IMR-90 (cell line): ENCODE data around the gene MPRIP. TPM values are rescaled to one million over a fixed set of nuclear protein-coding genes. Genes with fewer than 3 reads are reported as not detected.

Source experiments
- ATAC-seq: fragments of 200-7000 bp; cut with Tn5 transposase; 2 replicates; pipeline ENCODE4 v1.9.1; 2020; ENCODE audit warnings: low read depth, mild to moderate bottlenecking, moderate library complexity
- BruUV-seq: library from RNA; stranded (reverse); fragments of 400-500 nt; replicated peaks from 2 replicates; lab custom pipeline; 2021; lab: Mats Ljungman, UMichigan
- CTCF ChIA-PET: fragments of 300-600 bp; formaldehyde crosslinking; extraction: SDS; loops from one replicate; lab custom pipeline; 2021; ENCODE audit warnings: antibody characterized with exemption; lab: Yijun Ruan, JAX
- POLR2A ChIA-PET: fragments of 300-600 bp; sonication (Branson Sonifier 250); formaldehyde crosslinking; loops from one replicate; lab custom pipeline; 2022; ENCODE audit warnings: antibody characterized with exemption; ENCODE audit not compliant: unreplicated experiment; lab: Charles Lee
- DNase-seq: peaks from one replicate; pipeline ENCODE4 v3.0.0; 2013
- H2AFZ ChIP-seq: replicated peaks from 2 replicates; pipeline ENCODE3; 2013; ENCODE audit warnings: low read length, mild to moderate bottlenecking; ENCODE audit not compliant: poor library complexity
- H2AK5ac ChIP-seq: 2 replicates; pipeline ENCODE4 v1.6.1; 2013; ENCODE audit warnings: low read depth, low read length, inconsistent platforms
- H2AK9ac ChIP-seq: replicated peaks from 2 replicates; pipeline ENCODE3; 2013; ENCODE audit warnings: mild to moderate bottlenecking, low read depth, low read length, moderate library complexity; ENCODE audit not compliant: poor library complexity
- H2BK120ac ChIP-seq: 2 replicates; pipeline ENCODE4 v1.6.1; 2013; ENCODE audit warnings: low read depth, low read length, inconsistent platforms
- H2BK15ac ChIP-seq: 3 replicates; pipeline ENCODE4 v1.6.1; 2013; ENCODE audit warnings: low read depth, low read length, inconsistent platforms
- H2BK20ac ChIP-seq: 2 replicates; pipeline ENCODE4 v1.6.1; 2013; ENCODE audit warnings: low read depth, mild to moderate bottlenecking, inconsistent platforms, low read length, moderate library complexity
- H2BK5ac ChIP-seq: 2 replicates; pipeline ENCODE4 v1.6.1; 2013; ENCODE audit warnings: mild to moderate bottlenecking, low read depth, low read length, inconsistent platforms; ENCODE audit not compliant: poor library complexity, severe bottlenecking
- H3K14ac ChIP-seq: replicated peaks from 2 replicates; pipeline ENCODE4 v1.6.1; 2013; ENCODE audit warnings: low read depth, low read length, inconsistent platforms
- H3K18ac ChIP-seq: 2 replicates; pipeline ENCODE4 v1.6.1; 2013; ENCODE audit warnings: low read depth, low read length, control low read depth
- H3K23ac ChIP-seq: 2 replicates; pipeline ENCODE4 v1.6.1; 2013; ENCODE audit warnings: low read depth, low read length, inconsistent platforms
- H3K27ac ChIP-seq: 2 replicates; pipeline ENCODE4 v1.5.1; 2013; ENCODE audit warnings: mild to moderate bottlenecking, control low read depth, low read length; ENCODE audit not compliant: insufficient read depth
- H3K27me3 ChIP-seq: 2 replicates; pipeline ENCODE4 v1.6.1; 2013; ENCODE audit warnings: low read length; ENCODE audit not compliant: control insufficient read depth, insufficient read depth
- H3K36me3 ChIP-seq: 2 replicates; pipeline ENCODE4 v1.6.1; 2013; ENCODE audit warnings: low read length, mixed read lengths; ENCODE audit not compliant: control insufficient read depth, insufficient read depth
- H3K4ac ChIP-seq: 2 replicates; pipeline ENCODE4 v1.6.1; 2013; ENCODE audit warnings: low read depth, low read length, inconsistent platforms
- H3K4me1 ChIP-seq: 2 replicates; pipeline ENCODE4 v1.6.1; 2013; ENCODE audit warnings: low read length, mixed read lengths; ENCODE audit not compliant: control insufficient read depth, insufficient read depth
- H3K4me2 ChIP-seq: 2 replicates; pipeline ENCODE4 v1.6.1; 2013; ENCODE audit warnings: low read depth, mild to moderate bottlenecking, control low read depth, low read length, moderate library complexity
- H3K4me3 ChIP-seq: 2 replicates; pipeline ENCODE4 v1.5.1; 2013; ENCODE audit warnings: low read depth, mild to moderate bottlenecking, control low read depth, low read length, moderate library complexity; ENCODE audit not compliant: insufficient read depth
- H3K56ac ChIP-seq: 2 replicates; pipeline ENCODE4 v1.6.1; 2013; ENCODE audit warnings: low read length, inconsistent platforms; ENCODE audit not compliant: insufficient read depth; ENCODE audit errors: extremely low read depth
- H3K79me1 ChIP-seq, 2 experiments: 2 replicates each; pipeline ENCODE4 v1.6.1; 2013; ENCODE audit warnings: low read length in 2 of 2, inconsistent platforms in 1 of 2, low read depth in 1 of 2
- H3K9ac ChIP-seq: 2 replicates; pipeline ENCODE4 v1.6.1; 2013; ENCODE audit warnings: low read depth, low read length, control low read depth
- H3K9me1 ChIP-seq: 2 replicates; pipeline ENCODE4 v1.6.1; 2013; ENCODE audit warnings: low read length, inconsistent platforms; ENCODE audit not compliant: insufficient read depth
- H3K9me3 ChIP-seq: 2 replicates; pipeline ENCODE4 v1.6.1; 2013; ENCODE audit warnings: low read length; ENCODE audit not compliant: control insufficient read depth, insufficient read depth
- H4K20me1 ChIP-seq: 2 replicates; pipeline ENCODE4 v1.6.1; 2013; ENCODE audit warnings: low read length, inconsistent platforms; ENCODE audit not compliant: insufficient read depth
- H4K5ac ChIP-seq: 2 replicates; pipeline ENCODE4 v1.6.1; 2013; ENCODE audit warnings: mild to moderate bottlenecking, low read depth, low read length, control low read depth
- H4K8ac ChIP-seq, 2 experiments: 2 replicates each; pipeline ENCODE4 v1.6.1; 2013; ENCODE audit warnings: low read depth in 2 of 2, low read length in 2 of 2, control low read depth in 1 of 2, inconsistent platforms in 1 of 2
- H4K91ac ChIP-seq: 2 replicates; pipeline ENCODE4 v1.6.1; 2013; ENCODE audit warnings: low read depth, low read length, inconsistent platforms; ENCODE audit not compliant: insufficient read depth
- CEBPB ChIP-seq: IDR thresholded peaks from 2 replicates; pipeline ENCODE4 v1.6.1; 2012; ENCODE audit warnings: low read depth, low read length, improper control_type of control experiment
- CHD1 ChIP-seq: IDR thresholded peaks from 2 replicates; pipeline ENCODE4 v1.6.1; 2012; ENCODE audit warnings: low read depth, low read length, improper control_type of control experiment
- FOS ChIP-seq: fragments of 150-350 bp; IDR thresholded peaks from 2 replicates; pipeline ENCODE4 v1.6.1; 2016; ENCODE audit warnings: low read depth, low read length
- MAFK ChIP-seq: IDR thresholded peaks from 2 replicates; pipeline ENCODE4 v1.6.1; 2012; ENCODE audit warnings: low read depth, low read length, improper control_type of control experiment
- MAZ ChIP-seq: IDR thresholded peaks from 2 replicates; pipeline ENCODE4 v1.6.1; 2012; ENCODE audit warnings: low read depth, mild to moderate bottlenecking, low read length, improper control_type of control experiment, moderate library complexity, borderline replicate concordance
- RAD21 ChIP-seq: IDR thresholded peaks from 2 replicates; pipeline ENCODE4 v1.6.1; 2012; ENCODE audit warnings: low read length, improper control_type of control experiment
- WGBS, 2 experiments: methylation state at CpG; one replicate each; pipeline versions ENCODE4 v1.1.5 to v1.1.7; 2013; ENCODE audit warnings: missing lambda C conversion rate in 2 of 2; ENCODE audit not compliant: insufficient read length in 1 of 2; ENCODE audit errors: extremely low coverage in 2 of 2; 5-methylcytosine and 5-hydroxymethylcytosine counted together
- dilution Hi-C: fragments of 300-500 bp; cut with HindIII; formaldehyde crosslinking; loops from one replicate; pipeline ENCODE4 v1.14.3; 2018; ENCODE audit warnings: low sequenced_read_pairs; ENCODE audit not compliant: unreplicated experiment
- in situ Hi-C: fragments of 300-500 bp; cut with MboI; formaldehyde crosslinking; loops from 3 replicates; pipeline ENCODE4 v1.14.3; 2019; ENCODE audit warnings: low sequenced_read_pairs, inconsistent platforms, mixed read lengths
- intact Hi-C: fragments of 100-400 bp; cut with micrococcal nuclease; formaldehyde crosslinking; loops from 2 replicates; pipeline ENCODE4 v1.10.0; 2022
- polyA plus RNA-seq, 3 experiments: library from polyadenylated mRNA; depleted of rRNA; stranded (reverse); fragments of >200 nt; gene quantifications; 2 replicates each; pipeline ENCODE4 v1.2.3, GENCODE V29; 2012; ENCODE audit warnings: low replicate concordance in 1 of 3
- total RNA-seq: library from RNA; depleted of rRNA; stranded (reverse); fragments of >200 nt; gene quantifications from 2 replicates; pipeline ENCODE4 v1.2.3, GENCODE V29; 2012
- TF ChIP-seq, protein P1 (sequence below): fragments of 150-350 bp; IDR thresholded peaks from 2 replicates; pipeline ENCODE4 v1.6.1; 2017; ENCODE audit warnings: mild to moderate bottlenecking, antibody characterized with exemption, low read length, low read depth
- TF ChIP-seq, protein P2 (sequence below): fragments of 150-350 bp; IDR thresholded peaks from 2 replicates; pipeline ENCODE4 v1.6.1; 2016; ENCODE audit warnings: low read depth, mild to moderate bottlenecking, low read length, moderate library complexity, borderline replicate concordance
- TF ChIP-seq, protein P3 (sequence below): conservative IDR thresholded peaks from 2 replicates; pipeline ENCODE4 v1.5.1; 2012; ENCODE audit warnings: mild to moderate bottlenecking, low read depth, low read length, improper control_type of control experiment

The MPRIP gene
- total and polyA plus RNA-seq, 2 of the 4 experiments (the other 2 are of a cell fraction): 111 to 149 TPM

DNA sequence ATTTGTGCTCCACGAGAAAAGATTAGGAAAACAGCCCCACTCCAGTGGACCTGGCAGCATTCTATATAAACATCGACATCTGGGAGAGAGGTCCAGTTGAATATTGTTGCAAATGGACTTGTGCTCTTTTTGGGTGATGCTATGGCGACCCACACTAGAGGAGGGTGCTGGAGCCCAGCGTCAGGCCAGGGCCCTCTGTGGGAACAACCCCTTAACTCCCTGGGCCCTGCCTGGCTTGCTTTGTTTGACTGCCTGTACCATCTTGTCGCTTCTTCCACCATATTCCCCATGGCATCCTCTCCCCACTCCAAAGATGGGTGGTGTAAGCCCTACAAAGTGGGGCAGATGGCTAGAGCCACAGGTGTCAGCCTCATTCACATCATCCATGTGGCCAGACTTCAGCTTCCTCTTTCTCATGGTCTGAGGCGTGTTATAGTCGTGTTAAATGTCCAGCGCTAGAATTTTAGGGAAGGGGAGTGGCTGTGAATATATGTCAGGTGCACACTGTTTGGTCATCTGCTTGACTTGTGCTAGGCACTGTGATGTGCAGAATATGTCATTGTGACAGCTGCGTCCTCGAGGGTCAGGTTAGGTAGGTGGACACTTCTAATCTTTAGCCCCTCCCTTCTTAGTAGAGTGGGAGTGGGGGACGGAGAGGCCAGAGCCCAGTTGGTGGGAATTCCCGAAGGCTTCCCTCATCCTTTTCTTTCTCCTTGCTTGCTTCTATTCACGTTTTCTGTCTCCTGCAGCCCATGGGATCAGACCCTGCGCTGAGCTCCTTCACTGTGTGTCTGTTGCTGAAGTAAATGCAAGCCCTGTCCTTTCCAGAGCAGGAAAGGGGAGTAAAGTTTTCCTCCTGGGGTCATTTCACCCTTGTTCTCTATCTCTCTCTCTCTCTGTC, 49.8 kb downstream of the MPRIP start:
- Histone ChIP-seq H3K56ac (no peak overlapping the region), H3K4me3 (no peak overlapping the region), H4K8ac (no peak overlapping the region), H3K36me3 (peaks cover 28% of the 10 kb centered on the region), H3K9me3 (no peaks in the 10 kb centered on the region), H3K4me1 (peaks cover 18% of the 10 kb centered on the region), H3K23ac (no peak overlapping the region), H2AFZ (no peak overlapping the region), H3K27ac (no peak overlapping the region), H3K4me2 (no peak overlapping the region), H3K14ac (no peak overlapping the region), H3K9ac (no peak overlapping the region), H3K18ac (no peak overlapping the region), H3K27me3 (no peaks in the 10 kb centered on the region), H3K79me1 (peaks cover 59 to 97% of the 10 kb centered on the region in 2 experiments), H2AK5ac (no peak overlapping the region), H3K9me1 (peaks cover 70% of the 10 kb centered on the region), H2BK5ac (no peak overlapping the region), H2AK9ac (no peak overlapping the region), H2BK20ac (no peak overlapping the region), H2BK15ac (no peak overlapping the region), H4K20me1 (peaks cover 95% of the 10 kb centered on the region), H4K91ac (no peak overlapping the region), H4K5ac (no peak overlapping the region), H2BK120ac (no peak overlapping the region), H3K4ac (no peak overlapping the region)
- TF ChIP-seq MAFK: no peak
- TF ChIP-seq, protein P1, sequence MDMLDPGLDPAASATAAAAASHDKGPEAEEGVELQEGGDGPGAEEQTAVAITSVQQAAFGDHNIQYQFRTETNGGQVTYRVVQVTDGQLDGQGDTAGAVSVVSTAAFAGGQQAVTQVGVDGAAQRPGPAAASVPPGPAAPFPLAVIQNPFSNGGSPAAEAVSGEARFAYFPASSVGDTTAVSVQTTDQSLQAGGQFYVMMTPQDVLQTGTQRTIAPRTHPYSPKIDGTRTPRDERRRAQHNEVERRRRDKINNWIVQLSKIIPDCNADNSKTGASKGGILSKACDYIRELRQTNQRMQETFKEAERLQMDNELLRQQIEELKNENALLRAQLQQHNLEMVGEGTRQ: no peak
- no peak for TF ChIP-seq CEBPB
- no peak for TF ChIP-seq FOS
- TF ChIP-seq RAD21: no peak
- TF ChIP-seq MAZ: no peak
- no peak for TF ChIP-seq CHD1
- TF ChIP-seq, protein P2, sequence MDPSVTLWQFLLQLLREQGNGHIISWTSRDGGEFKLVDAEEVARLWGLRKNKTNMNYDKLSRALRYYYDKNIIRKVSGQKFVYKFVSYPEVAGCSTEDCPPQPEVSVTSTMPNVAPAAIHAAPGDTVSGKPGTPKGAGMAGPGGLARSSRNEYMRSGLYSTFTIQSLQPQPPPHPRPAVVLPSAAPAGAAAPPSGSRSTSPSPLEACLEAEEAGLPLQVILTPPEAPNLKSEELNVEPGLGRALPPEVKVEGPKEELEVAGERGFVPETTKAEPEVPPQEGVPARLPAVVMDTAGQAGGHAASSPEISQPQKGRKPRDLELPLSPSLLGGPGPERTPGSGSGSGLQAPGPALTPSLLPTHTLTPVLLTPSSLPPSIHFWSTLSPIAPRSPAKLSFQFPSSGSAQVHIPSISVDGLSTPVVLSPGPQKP: no peak
- TF ChIP-seq, protein P3, sequence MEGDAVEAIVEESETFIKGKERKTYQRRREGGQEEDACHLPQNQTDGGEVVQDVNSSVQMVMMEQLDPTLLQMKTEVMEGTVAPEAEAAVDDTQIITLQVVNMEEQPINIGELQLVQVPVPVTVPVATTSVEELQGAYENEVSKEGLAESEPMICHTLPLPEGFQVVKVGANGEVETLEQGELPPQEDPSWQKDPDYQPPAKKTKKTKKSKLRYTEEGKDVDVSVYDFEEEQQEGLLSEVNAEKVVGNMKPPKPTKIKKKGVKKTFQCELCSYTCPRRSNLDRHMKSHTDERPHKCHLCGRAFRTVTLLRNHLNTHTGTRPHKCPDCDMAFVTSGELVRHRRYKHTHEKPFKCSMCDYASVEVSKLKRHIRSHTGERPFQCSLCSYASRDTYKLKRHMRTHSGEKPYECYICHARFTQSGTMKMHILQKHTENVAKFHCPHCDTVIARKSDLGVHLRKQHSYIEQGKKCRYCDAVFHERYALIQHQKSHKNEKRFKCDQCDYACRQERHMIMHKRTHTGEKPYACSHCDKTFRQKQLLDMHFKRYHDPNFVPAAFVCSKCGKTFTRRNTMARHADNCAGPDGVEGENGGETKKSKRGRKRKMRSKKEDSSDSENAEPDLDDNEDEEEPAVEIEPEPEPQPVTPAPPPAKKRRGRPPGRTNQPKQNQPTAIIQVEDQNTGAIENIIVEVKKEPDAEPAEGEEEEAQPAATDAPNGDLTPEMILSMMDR: no peak
- POLR2A ChIA-PET: no interaction called here
- BruUV-seq: no TSS peak
- DNase-seq: no peak
- WGBS, 2 experiments: 94% methylated on average over 3 of the region's 14 CpGs; no CpG with 5 or more reads in 1 of the 2 experiments
- intact Hi-C loops: no loop called here
- dilution Hi-C loops: no loop called here
- in situ Hi-C loops: no loop called here
- CTCF ChIA-PET: no interaction called here
- no peak for ATAC-seq
